Fibroblast of villous mesenchyme (primary cell): ENCODE data around the gene PRSS37. TPM values are rescaled to one million over a fixed set of nuclear protein-coding genes. Genes with fewer than 3 reads are reported as not detected.

ENCODE experiments used
- DNase-seq: peaks from one replicate; pipeline ENCODE4 v3.0.0-alpha.2; 2010; ENCODE audit warnings: low read depth
- H3K4me3 ChIP-seq: 2 replicates; pipeline ENCODE4 v1.5.1; 2011; ENCODE audit warnings: low read depth, mild to moderate bottlenecking, low read length
- CTCF ChIP-seq: IDR thresholded peaks from 2 replicates; pipeline ENCODE4 v1.5.1; 2012; ENCODE audit warnings: low read depth, mild to moderate bottlenecking, low read length; ENCODE audit not compliant: insufficient read depth
- total RNA-seq: library from RNA; depleted of rRNA; stranded (reverse); fragments of >200 nt; gene quantifications from 2 replicates; pipeline ENCODE4 v1.2.3, GENCODE V29; 2012

The PRSS37 gene
- total RNA-seq = not detected in 2 replicates

GRCh38 chr7:141841385-141841784 lies at the start of gene PRSS37:
TSS of gene PRSS37 (minus strand) at chr7:141841485. CDS start at chr7:141841049, 436 bp downstream.
- no peak within 1 kb of the TSS for H3K4me3 ChIP-seq
- no peak for DNase-seq
- no peak for TF ChIP-seq CTCF

DNA sequence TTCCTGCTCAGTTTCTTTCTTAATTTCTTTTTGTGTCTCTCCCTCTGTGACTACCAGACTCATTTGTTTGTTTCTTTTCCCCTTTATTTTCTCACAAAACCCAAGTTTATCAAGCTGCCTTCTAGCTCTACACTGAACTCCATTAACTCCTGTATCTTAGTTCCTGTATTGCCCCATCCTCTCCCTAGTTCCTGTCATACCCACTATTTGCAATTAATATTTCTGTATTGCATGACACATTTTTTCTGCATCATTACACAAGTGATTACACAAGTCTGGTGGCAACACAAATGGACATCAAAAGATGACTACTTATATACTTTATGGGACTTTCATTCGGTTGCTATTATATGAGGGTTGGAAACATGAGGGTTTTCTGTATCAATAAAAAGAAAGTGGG lies 48.0 kb upstream of the PRSS37 start:
- no peak overlapping the region for H3K4me3 ChIP-seq
- TF ChIP-seq CTCF = no peak
- no peak for DNase-seq

DNA sequence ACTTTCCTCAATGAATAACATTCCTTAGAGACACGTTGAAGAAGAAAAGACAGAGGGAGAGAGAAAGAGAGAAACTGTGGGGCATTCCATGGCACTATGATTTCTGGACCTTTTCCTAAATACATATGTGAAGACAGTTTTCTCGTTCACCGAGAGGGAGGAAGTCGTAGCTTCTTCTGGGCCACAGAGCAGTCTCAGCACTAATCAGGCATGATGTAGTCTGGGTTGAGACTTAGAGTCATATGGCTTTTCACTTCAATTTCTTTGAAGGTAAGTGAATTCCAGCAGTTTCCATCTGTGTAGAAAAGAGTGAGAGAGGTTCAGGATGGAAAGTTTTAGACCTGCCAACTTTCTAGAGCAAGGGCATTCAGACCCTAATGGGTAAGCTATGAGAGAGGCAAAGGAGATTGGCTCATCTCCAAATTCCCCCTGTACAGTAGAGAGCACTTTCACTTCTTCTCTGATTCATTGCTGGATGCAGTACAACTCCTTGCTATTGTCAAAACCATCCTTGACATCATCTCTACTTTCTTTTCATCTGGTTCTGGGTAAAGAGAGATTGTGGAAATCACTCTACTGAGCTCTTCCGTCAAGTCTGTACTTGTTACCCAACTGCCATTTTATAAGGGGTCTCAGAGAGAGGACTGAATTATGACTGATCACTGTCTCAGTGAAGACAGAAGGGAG lies 43.4 kb upstream of the PRSS37 start:
- TF ChIP-seq CTCF = no peak
- no peak overlapping the region for H3K4me3 ChIP-seq
- DNase-seq = no peak

DNA sequence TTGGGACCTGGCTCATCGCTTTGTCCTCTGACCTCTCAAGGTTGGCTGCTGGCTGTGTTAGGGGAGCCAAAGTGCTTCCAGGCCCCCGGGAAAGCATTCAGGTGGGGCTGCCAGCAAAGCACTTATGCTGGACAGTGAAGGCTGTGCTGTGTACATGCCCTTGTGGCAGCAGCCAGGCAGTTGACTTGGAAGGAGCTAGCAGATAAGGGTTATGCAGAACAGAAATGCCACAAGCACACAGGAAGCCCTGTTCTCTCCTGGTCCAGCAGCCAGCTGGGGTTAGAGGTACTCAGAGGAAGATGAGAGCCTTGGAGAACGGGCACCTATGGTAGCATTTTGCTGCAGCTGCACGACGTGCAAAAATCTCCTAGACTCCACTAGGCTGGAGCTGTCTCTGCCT lies 39.7 kb upstream of the PRSS37 start:
- TF ChIP-seq CTCF = no peak
- no peak for DNase-seq
- H3K4me3 ChIP-seq = no peak overlapping the region

DNA sequence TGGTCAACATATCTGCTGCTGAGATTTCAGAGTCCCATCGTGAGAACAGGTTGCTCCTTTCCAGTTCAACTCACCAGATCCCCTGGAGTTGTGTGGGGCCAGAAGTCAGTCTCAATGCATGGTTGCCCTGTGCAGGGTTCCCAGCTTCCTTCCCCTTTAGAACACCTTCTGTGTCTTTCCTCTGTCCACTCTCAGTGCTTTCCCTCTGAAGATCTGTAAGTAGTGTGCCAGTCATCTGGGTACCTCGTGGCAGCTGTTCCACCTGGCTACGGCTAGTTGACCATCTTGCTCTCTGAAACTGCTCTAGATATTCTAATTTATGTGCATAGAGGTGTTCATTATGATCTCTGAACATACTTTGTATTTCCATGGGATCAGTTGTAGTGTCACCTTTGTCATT lies 36.1 kb upstream of the PRSS37 start:
- H3K4me3 ChIP-seq = no peak overlapping the region
- DNase-seq = no peak
- TF ChIP-seq CTCF = no peak

DNA sequence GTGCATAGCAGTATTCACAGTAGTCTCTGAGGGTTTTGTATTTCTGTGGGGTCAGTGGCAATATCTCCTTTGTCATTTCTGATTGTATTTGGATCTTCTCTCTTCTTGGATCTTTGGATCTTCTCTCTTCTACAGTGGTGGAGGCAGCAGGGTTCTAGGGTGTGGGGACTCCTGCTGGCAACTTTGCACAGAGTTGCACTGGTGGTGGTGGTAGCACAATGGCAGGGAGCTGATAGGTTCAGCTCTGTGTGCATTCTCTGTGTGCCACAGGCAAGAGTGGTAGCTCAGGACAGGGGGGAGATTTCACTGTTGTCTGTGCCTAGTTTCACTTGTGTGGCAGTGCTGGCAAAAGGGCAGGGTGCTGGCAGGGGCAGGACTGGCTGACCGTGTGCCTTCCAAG lies 35.1 kb upstream of the PRSS37 start:
- DNase-seq = no peak
- no peak overlapping the region for H3K4me3 ChIP-seq

More for the DNA sequence above, 35.1 kb upstream of the PRSS37 start:
- TF ChIP-seq CTCF = no peak
